G401 (cell line): Measurements from ENCODE around the gene LTBP1. TPM values are rescaled to one million over a fixed set of nuclear protein-coding genes. Genes with fewer than 3 reads are reported as not detected.

Experiments used
- DNase-seq: peaks from one replicate; pipeline ENCODE4 v3.0.0-alpha.2; 2015; ENCODE audit warnings: low spot score
- in situ Hi-C: cut with HindIII; loops from 2 replicates; pipeline ENCODE4 v1.10.0; 2016; ENCODE audit warnings: low sequenced_read_pairs, mixed read lengths
- total RNA-seq: library from RNA; depleted of rRNA; stranded (reverse); fragments of >200 nt; shearing (Covaris generic); gene quantifications from 2 replicates; pipeline ENCODE4 v1.2.3, GENCODE V29; 2014

LTBP1 gene
- total RNA-seq, 1 experiment from 2014 or later: 12.5 TPM

- in situ Hi-C loops: no loop called here
- DNase-seq: no peak
Observed at GRCh38 chr2:33302348-33302747, 355.6 kb downstream of the LTBP1 start.

- in situ Hi-C loops: no loop called here
- no peak for DNase-seq
Observed at GRCh38 chr2:33304032-33304864, 357.5 kb downstream of the LTBP1 start.

DNA sequence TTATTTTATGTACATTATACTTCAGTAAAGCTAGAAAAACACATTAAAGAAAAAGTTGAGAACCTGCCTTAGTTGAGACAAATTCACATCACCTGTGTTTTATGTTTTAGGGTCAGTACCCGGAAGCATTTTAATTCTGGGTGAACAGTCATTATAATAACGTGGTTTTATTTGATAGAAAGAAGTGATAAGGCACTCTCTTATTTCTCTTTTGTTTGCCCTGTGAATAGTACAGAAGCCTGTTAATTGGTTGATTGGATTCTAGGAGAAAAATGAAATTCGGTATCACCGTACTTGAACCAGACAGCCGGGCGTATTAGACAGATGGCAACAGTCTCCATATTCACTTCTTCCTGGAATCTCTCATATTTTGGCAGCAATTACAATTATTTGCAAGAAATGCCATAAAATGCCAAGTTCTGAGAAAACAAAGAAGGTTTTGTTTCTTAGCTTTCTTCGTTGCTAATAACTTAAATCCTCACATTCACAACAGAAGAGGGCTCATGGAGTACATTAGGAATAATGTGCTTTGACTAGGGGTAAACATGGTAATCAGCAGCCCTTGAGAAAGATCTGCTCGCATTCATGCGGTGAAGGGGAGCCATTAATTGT is 361.0 kb downstream of the LTBP1 start:
- no peak for DNase-seq
- in situ Hi-C loops: no loop called here

- DNase-seq: no peak
- in situ Hi-C loops: no loop called here
Observed at GRCh38 chr2:33312355-33312754, 365.6 kb downstream of the LTBP1 start.

DNA sequence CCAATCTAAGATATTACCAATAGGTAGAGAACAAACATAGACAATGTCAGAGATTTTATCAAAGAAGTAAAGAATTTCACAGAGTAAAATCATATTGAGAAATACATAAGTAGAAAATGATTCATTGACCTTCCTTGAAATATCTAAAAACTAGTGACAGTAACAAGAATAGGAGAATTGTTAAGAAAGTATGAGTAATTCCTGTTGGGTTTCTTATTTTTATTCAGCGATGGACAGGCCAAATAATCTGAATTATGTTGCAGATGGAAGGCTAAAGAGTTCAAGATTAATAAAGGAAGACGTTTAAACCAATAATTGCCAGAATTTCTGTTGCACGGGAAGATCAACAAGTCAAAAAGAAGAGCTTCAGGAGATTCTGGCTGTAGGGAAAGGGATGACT is 366.3 kb downstream of the LTBP1 start:
- in situ Hi-C loops: no loop called here
- no peak for DNase-seq

DNA sequence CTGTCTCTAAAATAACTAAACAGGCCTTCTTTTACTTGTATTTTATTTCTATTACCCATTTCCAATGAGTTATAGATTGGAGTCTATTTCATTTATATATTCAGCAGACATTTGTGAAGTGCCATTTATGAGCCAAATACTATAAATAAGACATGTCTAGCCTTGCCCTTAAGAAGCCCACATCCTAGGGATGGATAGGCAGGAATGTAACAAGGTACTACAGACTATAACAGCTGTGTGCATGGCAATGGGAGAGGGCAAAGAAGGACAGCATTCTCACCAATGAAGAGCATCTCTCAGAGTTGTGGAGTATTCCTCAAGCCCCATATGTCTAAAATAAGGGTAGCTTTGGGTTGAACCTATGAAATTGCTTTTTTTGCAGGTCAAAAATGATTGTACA is 367.8 kb downstream of the LTBP1 start:
- DNase-seq: no peak
- in situ Hi-C loops: no loop called here

DNA sequence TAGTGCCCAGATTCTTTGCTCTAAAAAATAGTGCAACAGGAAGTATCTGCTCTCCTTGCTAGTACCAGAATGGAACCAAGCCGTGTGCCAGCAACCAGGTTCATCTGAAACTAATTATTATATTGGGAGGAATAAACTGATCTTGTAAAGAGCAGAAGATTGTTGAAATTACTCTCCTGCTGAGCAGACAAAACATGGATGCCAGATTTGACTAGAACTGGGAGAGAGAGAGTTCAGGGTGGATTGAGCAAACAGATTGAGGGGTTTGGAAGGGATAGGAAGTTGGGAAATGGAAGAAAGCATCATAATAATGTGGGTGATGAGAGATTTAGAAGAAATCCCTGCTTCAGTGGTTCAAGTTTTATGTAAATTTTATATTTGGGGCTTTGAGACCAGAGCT is 369.6 kb downstream of the LTBP1 start:
- DNase-seq: no peak
- in situ Hi-C loops: no loop called here

- in situ Hi-C loops: no loop called here
- DNase-seq: no peak
Observed at GRCh38 chr2:33317369-33318007, 370.7 kb downstream of the LTBP1 start.

- in situ Hi-C loops: no loop called here
- no peak for DNase-seq
Observed at GRCh38 chr2:33318456-33318855, 371.7 kb downstream of the LTBP1 start.

GRCh38 chr2:33320573-33320972 is 373.8 kb downstream of the LTBP1 start:
- DNase-seq: no peak
- in situ Hi-C loops: no loop called here

DNA sequence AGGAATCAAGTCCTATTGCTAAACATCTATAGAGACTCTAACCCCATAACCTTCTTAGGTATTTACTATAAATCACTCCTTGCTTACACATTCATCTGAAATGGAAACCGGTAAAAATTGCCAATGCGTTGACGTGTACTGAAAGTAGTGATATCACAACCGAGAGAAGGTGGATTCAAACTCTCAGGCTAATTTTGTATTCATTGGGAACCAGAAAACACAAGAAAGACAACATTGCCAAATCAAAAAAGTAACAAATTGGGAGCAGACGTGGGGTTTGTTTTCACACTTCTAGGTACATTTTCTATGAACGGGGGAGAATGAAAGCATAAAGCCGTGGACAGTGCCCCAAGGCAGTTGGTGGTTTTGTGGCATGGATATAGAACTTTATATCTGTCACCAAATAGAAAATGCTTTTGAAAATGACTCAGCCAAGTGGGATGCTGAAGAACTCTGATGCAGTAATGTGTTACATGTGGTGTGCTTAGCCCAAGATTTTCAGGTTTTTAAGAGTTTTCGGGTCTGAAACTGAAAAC is 374.6 kb downstream of the LTBP1 start:
- in situ Hi-C loops: no loop called here
- no peak for DNase-seq

DNA sequence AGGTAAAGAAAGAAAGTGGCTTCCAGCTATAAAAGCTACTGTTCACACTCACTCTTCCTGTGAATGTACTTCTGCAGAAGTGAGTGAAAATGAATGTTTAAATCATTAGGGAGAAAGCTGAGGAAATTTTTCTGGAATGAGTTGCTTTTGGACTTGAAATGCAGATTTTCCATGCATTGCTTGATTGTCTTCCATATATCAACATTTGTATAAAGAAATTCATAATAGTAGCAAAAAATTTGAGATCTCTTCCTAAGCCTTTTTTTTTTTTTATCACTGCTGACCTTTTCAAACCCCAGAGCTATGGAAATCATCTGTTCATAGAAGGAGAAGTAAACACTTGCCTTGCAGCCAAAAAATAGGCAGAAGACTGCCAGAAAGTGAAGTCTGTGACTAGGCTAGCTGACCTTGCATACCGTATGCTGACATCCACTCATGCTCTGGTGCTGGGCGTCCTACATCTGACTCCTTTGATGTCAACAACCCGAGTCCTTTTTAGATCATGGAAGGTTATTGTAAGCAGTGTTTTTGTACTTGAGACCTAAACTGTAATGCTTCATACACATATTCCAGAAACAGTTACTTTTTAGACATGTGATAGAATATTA is 375.2 kb downstream of the LTBP1 start:
- DNase-seq: no peak
- in situ Hi-C loops: no loop called here

DNA sequence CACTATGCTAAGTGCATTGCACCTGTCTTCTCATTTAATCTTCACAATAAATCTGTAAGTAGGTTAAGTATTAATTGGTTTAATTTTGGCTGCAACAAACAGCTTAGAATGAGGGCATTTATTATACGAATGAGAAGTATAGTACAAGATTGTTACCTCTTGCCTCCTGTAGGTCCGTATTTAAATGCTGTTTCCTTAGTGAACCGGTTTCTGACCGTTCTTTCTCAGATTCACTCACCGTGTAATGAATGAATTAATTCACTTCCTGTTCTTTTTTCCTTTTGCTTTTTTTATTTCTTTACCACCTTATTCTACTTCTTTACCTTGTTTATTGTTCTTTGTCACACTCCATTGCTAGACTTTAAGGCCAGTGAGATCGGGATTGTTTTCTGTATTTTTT is 375.9 kb downstream of the LTBP1 start:
- in situ Hi-C loops: no loop called here
- no peak for DNase-seq

DNA sequence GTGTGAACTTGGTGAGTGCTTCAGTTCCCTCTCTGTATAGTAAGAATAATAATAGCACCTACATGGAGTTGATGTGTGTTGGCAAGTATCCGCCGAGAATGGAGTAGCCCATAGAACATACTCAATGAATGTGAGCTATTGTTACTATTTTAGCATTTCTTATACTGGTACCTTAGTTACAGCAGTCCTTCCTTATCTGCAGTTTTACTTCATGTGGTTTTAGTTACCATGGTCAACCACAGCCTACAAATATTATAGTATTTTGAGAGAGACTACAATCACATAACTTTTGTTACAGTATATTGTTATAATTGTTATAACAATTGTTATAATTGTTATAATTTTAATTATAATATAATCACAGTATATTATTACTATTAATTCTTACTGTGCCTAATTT is 377.2 kb downstream of the LTBP1 start:
- in situ Hi-C loops: no loop called here
- no peak for DNase-seq

DNA sequence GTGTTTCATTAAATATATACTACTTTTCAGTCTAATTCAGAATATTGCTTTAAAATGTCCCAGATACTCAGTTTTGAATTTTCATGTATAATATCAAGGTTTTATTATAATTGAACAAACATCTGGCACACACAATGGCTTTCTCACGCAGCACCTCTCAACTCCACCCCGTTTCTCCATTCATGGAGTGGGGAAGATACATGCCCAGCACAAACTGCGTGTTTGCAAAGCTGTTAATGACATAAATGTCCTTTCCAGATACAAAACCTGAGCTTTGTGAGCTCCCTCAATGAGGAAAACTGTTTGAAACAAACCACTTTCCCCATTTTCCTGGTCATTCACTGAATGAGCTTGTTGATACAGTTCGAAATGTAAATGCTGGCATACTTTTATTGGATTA is 379.3 kb downstream of the LTBP1 start:
- no peak for DNase-seq
- in situ Hi-C loops: no loop called here

DNA sequence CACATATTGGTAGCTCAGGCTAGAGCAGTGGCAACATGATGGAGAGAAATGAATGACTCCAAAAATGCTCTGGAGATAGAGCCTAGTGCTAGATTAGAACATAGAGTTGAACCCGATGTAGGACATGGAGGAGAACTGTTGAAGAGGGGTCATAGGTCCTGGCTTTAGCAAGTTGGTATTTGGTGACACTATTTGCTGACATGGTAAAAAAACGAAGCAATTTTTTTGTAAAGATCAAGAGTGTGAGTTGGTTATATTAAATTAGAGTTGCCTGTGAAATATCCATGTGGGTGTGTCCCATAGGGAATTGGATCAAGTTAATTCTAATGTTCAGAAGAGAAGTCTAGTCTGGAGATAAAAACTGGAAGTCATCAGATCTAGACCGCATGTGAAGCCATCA is 386.7 kb downstream of the LTBP1 start:
- in situ Hi-C loops: no loop called here
- DNase-seq: no peak

- in situ Hi-C loops: no loop called here
- no peak for DNase-seq
Observed at GRCh38 chr2:33334083-33334482, 387.3 kb downstream of the LTBP1 start.

DNA sequence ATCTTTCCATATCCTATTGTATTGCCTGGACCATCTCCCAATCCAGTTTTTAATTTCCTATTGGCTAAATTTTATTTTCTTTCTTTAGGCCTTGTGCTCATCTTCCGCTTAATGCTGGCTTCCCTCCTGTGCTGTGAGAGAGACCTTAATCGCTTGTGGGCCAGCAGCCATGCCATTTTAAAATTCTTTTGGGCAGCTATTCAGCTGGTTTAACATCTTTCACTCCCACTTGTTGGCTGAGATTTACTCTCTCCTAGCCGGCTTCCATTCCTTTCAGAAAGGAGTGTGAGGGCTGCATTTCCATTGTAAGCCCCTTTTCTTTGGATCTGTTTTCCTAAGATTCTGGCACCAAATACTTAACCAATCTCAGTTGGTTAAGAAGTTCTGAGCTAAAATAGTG is 388.8 kb downstream of the LTBP1 start:
- no peak for DNase-seq
- in situ Hi-C loops: no loop called here

- in situ Hi-C loops: no loop called here
- no peak for DNase-seq
Observed at GRCh38 chr2:33336036-33336625, 389.4 kb downstream of the LTBP1 start.
